Sciatic nerve (tissue), 2 donors: ENCODE results near the gene TRPV4. TPM values are rescaled to one million over a fixed set of nuclear protein-coding genes. Genes with fewer than 3 reads are reported as not detected.

Experiments used
- ATAC-seq: fragments of 200-7000 bp; cut with Tn5 transposase; one replicate; pipeline ENCODE4 v1.9.1; 2020; ENCODE audit warnings: mild to moderate bottlenecking, moderate library complexity
- DNase-seq: peaks from one replicate; pipeline ENCODE4 v3.0.0-alpha.2; 2020; ENCODE audit warnings: low spot score
- intact Hi-C: fragments of 100-400 bp; cut with DNase I; formaldehyde crosslinking; loops from one replicate; pipeline ENCODE4 v1.14.2; 2022
- total RNA-seq: library from RNA; stranded (reverse); fragmentation: NEBNext Ultra II Directional; extraction: Animal tissue kit (Norgen Biotek cat#: 25700); gene quantifications from one replicate; pipeline ENCODE4 v1.2.1, GENCODE V29; 2021
- donor health status: DM: no; HTN: no; CAD: no.
- donor health status: DM: no; HTN: no; CAD: no.

Gene TRPV4
- total RNA-seq, 1 donor from 2014 or later = 1.3 TPM

DNA sequence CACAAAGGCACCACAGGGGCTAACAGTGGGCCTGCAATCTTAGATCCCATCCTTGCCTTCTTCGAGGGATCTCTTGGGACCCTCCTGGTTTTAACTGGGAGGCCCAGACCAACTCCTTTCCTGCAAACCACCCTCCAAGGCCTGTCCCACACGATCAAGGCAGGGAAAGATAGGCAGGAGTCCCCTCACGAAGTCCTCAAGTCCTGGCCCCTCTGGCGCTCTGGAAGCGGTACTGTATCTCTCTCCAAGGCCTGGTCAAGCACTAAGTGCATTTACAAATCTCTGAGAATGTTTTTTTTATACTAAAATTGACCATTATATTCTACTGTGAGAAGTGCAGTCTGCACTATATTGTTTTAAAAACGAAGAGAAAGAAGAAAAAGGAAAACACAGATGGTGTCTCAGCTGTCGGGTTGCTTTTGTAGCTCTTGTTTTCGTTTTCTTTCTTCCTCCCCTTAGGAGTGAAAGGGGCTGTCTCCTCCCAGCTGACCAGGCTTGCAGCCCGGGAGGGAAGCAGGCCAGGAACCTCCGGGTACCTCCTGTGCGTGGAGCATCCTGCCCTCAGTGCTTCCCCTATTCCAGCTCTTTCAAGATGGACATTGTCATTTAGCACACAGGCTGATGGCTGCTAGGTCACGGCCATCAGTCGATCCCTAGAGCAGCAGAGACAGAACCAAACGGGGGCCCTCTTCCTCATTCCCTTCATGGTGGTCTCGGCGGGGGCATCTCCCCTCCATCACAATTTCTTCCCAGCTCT, 62.9 kb downstream of the TRPV4 start:
- intact Hi-C loops = loop anchor here (10.0 kb wide), 1 partner anchor 345 kb away; no protein-coding TSS in a partner anchor
- DNase-seq (peak; percentile 59), ATAC-seq (peak; percentile 50)

DNA sequence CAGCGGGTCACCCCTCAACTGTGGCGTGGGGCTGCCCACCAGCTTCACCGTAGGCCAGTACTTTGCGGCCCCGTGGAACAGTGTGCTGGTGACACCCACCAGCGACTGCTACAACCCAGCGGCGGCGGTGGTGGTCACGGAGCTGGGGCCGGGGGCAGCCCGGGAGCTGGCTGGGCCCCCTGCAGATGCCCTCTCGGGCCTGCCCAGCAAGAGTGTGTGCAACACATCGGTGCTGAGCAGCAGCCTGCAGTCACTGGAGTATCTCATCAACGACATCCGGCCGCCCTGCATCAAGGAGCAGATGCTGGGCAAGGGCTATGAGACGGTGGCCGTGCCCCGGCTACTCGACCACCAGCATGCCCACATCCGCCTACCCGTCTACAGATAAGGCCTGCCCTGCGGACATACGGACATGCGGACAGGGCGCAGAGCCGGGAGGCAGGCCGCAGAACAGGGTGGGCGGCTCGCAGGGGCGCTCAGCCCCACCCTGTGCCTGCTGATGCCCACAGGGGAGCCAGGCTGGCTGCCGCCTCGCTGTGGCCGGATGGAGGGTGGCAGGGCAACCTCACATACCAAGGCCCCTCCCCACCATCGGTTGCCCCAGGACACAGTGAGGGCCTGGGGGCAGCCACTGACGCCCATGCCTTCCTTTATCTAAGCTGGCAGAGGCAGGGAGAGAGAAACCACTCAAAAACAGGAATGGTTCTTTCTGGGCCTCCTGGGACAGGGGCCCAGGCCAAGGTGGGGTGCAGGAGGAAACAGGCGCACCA, 64.1 kb downstream of the TRPV4 start:
- intact Hi-C loops = no loop called here
- peak; percentile 56 for DNase-seq
- no peak for ATAC-seq

DNA sequence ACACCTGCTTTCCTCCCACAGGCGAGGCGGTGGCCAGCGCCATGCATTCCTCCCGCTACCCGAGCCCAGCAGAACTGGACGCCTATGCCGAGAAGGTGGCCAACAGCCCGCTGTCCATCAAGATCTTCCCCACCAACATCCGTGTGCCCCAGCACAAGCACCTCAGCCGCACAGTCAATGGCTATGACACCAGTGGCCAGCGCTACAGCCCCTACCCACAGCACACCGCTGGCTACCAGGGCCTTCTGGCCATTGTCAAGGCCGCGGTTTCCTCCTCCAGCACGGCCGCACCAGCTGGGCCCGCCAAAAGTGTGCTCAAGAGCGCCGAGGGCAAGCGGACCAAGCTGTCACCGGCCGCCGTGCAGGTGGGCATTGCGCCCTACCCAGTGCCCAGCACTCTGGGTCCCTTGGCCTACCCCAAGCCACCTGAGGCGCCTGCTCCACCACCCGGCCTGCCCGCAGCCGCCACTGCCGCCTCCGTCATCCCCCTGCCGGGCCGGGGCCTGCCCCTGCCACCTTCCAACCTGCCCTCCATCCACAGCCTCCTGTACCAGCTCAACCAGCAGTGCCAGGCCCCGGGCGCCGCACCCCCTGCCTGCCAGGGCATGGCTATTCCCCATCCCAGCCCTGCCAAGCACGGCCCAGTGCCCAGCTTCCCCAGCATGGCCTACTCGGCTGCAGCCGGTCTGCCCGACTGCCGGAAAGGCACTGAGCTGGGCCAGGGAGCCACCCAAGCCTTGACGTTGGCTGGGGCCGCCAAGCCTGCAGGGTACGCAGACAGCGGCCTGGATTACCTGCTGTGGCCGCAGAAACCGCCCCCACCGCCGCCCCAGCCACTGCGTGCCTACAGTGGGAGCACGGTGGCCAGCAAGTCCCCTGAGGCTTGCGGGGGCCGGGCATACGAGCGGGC, 65.0 kb downstream of the TRPV4 start:
- intact Hi-C loops = no loop called here
- ATAC-seq (no peak), DNase-seq (peak; percentile 48)

DNA sequence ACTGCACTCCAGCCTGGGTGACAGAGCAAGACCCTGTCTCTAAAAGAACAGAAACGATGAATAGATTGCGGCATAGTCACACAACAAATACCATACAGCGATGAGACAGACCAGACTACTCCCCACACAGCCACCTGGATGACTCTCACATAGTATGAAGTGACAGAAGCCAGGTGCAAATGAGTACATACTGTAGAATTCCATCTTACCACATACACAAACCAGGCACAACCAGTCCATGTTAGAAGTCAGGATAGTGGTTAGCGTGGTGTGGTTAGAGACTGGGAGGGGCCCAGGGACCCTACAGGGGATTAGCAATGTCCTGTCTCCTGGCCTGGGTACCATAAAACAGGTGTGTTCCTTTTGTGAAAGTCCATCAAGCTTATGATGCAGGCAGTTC, 65.7 kb downstream of the TRPV4 start:
- intact Hi-C loops = no loop called here
- ATAC-seq (no peak), DNase-seq (peak; percentile 14)

DNA sequence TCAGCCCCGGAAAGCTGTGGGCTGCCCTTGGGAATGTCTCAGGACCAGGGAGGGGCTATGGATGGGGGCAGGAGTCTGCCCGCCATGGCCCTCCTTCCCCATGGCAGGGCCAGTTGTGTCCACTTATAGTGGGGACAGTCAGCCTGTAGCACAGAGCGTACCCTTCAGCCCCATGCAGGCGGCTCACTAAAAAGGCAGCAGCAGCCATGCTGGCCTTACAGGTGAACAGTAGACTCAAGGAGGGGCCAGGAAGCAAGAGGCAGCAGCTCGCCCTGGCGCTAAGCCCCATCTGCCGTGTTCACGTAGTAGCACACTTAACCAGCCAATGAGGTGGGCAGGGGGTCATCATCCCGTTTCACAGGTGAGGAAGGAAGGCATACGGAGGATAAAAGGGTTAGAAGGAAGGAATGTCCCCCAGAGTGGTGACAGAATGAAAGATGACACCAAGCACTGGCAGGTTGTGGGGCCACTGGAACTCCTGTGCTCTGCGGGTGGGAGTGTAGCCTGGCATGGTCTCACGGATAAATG, 66.9 kb downstream of the TRPV4 start:
- no peak for ATAC-seq
- intact Hi-C loops = no loop called here
- peak; percentile 53 for DNase-seq

DNA sequence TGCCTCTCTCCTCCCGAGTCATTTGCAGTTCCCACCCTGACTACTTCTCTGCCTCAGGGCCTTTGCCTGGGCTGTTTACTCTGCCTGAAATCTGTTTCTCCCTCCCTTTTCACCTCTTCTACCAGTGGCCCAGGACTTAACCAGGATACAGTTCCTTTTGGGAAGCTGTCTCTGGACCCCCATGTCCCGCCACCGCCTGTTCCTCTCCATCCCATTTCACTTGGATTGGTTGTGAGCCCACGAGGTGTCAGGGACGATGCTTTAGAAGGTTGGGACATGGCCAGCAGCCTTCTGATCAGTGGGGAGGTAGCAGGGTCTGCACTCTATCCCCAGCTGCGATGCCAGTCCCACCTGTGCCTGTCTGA, 67.8 kb downstream of the TRPV4 start:
- DNase-seq (peak; percentile 19), ATAC-seq (no peak)
- intact Hi-C loops = no loop called here

DNA sequence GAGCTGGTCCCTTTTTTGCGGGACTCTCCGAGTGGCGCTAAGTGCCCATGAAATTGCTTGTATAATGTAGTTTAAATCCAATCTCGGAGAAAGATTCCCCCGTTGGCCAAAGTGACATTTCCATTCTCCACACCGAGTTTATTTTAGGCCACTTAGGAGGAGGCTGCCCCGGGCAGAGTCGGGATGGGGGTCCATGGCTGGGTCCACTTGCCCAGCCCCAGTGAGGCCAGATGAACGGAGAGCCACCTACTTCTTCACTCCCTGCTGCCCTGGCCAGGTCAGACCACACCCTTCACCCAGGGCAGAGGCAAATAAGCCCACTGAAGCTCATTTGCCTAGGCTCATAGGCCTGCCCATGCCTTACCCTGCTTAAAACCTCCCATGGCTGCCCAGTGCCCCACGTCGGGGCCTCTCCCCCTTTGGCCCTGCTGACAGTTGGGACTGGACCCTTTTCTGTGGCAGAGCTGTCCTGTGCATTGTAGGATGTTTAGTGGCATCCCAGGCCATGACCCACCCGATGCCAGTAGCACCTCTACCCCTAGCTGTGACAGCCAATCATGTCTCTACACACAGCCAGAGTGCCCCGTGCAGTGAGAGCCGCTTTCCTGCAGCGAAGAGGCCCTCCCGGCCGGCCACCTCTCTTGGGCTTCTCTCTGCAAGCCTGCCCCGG, 68.3 kb downstream of the TRPV4 start:
- intact Hi-C loops = no loop called here
- no peak for ATAC-seq

DNA sequence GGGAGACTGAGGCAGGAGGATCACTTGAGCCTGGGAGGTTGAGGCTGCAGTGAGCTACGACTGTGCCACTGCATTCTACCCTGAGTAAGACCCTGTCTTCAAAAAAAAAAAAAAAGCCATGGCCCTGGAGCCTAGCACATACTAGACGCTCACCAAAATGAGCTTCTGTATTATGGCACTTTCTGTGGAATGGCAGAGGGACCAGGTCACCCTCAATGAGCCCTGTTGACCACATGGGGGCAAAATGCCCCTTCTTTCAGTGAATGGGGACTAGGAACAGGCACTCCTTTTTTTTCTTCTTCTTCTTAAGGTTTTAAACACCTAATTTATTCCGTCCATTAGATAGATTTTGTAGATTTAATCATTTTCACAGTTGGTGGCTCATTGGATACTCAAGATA, 69.1 kb downstream of the TRPV4 start:
- DNase-seq (no peak), ATAC-seq (no peak)
- intact Hi-C loops = no loop called here

More for the DNA sequence above, 68.3 kb downstream of the TRPV4 start:
- peak; percentile 40 for DNase-seq

DNA sequence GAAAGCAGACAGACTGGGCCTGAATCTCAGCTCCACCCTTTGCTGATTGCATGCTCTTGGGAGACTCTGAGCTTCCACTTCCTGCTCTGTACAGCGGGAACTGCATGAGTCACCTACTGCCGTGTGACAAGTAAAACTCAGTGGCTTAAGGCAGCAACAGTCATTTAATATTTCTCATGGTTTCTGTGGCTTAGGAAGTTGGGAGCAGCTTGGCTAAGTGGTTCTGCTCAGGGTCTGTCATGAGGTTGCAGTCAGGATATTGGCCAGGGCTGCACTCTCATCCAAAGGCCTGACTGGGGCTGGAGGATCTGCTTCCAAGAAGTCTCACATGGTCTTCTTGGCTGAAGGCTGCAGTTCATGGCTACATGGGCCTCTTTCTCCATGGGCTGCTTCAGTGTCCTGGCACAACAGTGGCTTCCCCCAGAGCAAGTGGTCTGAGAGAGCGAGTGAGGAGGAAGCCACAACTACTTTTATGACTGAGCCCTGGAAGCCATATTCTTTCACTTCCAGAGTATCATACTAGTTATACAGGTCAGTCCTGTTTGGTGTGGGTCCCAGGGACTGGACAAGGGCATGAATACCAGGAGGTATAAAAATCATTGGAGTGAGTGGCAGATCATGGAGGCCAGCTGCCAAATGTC, 69.9 kb downstream of the TRPV4 start:
- ATAC-seq (no peak), DNase-seq (peak; percentile 15)
- intact Hi-C loops = no loop called here

DNA sequence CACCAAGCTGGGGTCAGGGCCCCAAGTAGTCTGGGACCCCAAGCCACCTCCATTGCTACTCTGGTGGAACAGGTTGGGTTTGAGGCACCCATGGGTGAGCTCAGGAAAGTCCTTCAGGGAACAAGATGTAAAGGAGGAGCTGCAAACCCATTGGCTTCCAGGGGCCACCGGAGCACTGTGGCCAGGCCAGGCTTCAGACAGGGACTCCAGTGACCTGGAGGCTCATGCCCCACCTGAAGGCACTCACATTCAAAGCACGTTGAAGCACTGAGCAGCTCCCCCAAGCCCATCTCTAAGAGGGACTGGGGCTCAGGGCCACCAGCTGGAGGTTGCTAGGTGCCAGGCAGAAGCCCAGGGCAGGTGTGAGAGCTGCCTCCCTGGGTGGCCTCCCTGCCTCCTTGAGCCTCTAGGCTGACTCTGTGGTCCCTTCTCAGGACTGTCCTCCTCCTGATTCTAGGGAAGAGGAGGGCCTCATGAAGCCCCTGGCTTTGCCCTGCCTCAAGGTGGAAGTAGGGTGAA, 70.5 kb downstream of the TRPV4 start:
- ATAC-seq = no peak
- intact Hi-C loops = no loop called here
- no peak for DNase-seq

DNA sequence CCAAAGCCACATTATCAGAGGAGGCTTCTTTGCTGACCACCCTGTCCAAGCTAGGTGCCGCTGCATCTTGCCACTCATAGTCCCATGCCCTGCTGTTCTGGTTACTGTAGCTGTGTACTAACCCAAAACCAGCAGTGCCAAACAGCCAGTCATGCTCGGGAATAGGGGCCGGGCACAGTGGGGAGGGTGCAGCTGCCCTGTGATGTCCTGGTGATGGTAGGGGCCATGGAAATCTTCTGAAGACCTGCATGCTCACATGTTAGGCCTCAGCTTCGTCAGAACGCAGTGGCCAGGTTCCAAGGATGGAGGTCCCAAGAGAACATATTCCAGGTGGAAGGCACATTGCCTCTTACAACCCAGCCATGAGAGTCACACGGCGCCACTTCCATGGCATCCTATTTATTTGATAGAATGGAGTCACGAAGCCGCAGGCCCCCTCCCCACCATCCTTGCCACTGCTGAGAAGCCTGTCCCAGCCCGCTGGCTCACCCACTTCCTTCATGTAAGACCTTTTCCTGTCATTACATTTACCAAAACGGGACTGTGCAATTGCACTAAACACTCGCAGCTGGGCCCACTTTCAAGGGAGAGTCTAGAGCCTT, 71.0 kb downstream of the TRPV4 start:
- ATAC-seq (no peak), DNase-seq (peak; percentile 43)
- intact Hi-C loops = no loop called here

DNA sequence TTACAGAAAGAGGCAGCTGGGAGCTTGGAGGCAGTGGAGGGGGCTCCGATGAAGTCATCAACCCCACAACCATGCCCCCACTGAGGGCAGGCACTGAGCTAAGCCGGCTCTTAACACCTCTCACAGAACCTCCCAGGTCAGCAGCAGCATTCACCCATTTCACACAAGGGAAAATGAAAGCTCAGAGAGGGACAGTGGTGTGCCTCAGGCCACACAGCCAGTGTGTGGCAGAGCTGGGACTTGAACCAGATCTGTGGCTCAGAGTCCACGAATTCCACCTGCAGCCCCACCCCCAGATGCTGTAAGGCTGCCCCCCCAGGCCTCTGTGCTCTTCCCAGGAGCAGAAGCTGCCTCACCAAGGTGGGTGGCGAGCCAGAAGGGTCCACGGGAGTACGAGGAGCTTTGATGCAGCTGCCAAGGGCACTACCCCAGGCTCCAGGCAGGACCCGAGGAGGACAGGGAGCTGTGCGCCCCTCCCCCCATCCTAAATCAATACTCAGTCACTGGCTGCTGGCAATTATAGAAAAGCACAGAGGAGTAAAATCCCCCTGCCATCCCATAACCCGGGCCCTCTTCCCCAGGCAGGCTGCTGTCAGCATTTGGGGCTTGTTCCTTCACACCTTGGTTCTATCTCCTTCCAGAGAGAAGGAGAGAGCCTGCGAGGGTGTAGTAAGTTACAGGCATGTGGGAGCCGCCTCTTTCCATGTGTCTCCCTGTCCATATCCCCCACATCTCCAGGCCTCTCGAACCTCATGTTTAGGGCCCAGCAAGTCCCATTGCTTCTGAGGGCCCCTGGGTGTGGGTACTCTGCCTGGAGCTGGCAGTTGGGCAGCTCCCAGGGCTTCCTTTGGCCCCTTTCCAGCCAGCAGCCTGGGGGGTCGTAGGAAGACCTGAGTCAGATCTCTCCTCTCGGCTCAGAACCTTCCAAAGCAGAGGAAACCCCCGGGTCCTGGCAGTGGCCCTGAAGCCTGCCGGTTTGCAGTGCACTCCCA, 72.0 kb downstream of the TRPV4 start:
- intact Hi-C loops = no loop called here
- no peak for ATAC-seq
- DNase-seq = peak; percentile 47

DNA sequence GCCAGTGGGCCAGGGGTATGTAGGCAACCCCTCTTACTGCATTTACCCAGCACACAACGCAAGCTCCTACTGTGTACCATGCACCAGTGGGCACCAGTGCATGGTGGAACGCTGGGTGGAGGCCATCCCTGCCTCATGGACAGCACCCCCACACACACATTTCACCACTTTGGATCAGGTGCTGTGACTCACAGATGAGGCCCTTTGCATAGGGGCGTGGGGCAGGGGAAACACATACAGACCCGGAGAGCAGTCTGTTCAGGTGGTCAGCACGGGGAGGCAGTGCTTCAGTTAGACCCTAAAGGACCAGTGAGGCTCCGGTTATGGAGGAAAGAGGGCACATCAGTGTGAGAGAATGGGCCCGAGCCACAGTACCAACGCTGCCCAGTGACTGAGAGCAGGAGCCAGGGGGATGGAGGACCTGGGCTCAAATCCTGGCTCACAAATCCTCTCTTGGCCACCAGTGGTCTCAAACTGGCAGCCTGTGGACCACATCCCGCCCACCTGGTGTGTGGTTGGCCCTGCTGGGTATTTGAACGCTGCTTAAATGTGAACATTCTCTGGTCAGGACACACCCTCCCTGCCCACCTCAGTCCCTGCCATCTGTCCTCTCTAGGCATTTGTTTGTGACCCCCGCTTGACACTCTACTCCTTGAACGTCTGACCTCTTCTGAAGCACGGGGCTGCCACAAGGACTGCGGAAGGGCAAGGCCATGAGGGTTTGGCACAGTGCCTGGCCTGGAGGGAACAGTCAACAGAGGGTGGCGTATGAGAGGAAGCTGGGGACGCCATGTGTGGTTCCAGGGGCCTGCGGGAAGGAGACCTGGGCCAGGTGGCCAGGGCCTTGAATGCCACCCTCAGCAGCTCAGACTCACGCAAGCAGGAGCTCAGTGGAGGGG, 72.9 kb downstream of the TRPV4 start:
- ATAC-seq (peak; percentile 26), DNase-seq (peak; percentile 72)
- intact Hi-C loops = no loop called here

DNA sequence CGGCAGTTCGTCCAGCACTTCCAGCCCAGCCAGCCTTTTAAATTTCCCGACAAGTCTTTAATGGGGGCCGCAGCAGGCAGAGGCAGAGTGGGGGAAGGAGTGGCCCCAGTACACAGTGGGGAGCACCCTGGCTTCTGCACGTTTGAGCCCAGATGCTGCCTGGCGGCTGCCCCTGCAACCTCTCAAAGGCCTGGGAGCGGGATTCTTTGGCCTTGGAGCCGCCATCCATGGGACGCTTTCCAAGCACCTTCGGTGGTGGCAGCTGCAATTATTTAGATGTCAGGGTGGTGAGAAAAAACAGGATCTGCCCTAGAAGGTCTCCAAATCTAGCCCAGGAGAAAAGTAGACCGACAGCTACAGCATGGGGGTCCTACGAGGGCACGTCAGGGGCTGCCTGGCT, 73.6 kb downstream of the TRPV4 start:
- intact Hi-C loops = no loop called here
- ATAC-seq (no peak), DNase-seq (peak; percentile 28)
